Small intestine (tissue), 7 donors: ENCODE results near the gene ACTG2. TPM values are rescaled to one million over a fixed set of nuclear protein-coding genes. Genes with fewer than 3 reads are reported as not detected.

Experiments used
- DNase-seq, 2 donors: peaks; one replicate each; pipeline versions ENCODE4 v3.0.0 to v3.0.0-alpha.2; 2013
- FAIRE-seq: peaks from 2 replicates; lab custom pipeline; 2012; peaks lifted over from hg19 to GRCh38; lab: Jason Lieb, UNC
- H3K27ac ChIP-seq, 3 donors: one replicate each; pipeline ENCODE4 v1.5.1; 2013; ENCODE audit warnings: low read length in 2 of 3, mild to moderate bottlenecking in 2 of 3, control low read depth in 1 of 3, inconsistent platforms in 1 of 3, low read depth in 1 of 3, moderate library complexity in 1 of 3
- H3K27me3 ChIP-seq, 3 donors: one replicate each; pipeline ENCODE4 v1.6.1; 2013; ENCODE audit warnings: low read length in 3 of 3, inconsistent platforms in 1 of 3; ENCODE audit not compliant: control insufficient read depth in 3 of 3, insufficient read depth in 3 of 3
- H3K36me3 ChIP-seq, 3 donors: one replicate each; pipeline ENCODE4 v1.6.1; 2013; ENCODE audit warnings: low read length in 3 of 3, inconsistent platforms in 1 of 3, low read depth in 1 of 3, mild to moderate bottlenecking in 1 of 3, moderate library complexity in 1 of 3; ENCODE audit not compliant: control insufficient read depth in 3 of 3, insufficient read depth in 2 of 3
- H3K4me1 ChIP-seq, 3 donors: one replicate each; pipeline ENCODE4 v1.6.1; 2013; ENCODE audit warnings: low read length in 2 of 3, inconsistent platforms in 1 of 3, low read depth in 1 of 3, mild to moderate bottlenecking in 1 of 3, moderate library complexity in 1 of 3; ENCODE audit not compliant: control insufficient read depth in 3 of 3, insufficient read depth in 2 of 3
- H3K4me3 ChIP-seq, 3 donors: one replicate each; pipeline ENCODE4 v1.5.1; 2013; ENCODE audit warnings: low read length in 3 of 3, control low read depth in 1 of 3, inconsistent platforms in 1 of 3, low read depth in 1 of 3, mild to moderate bottlenecking in 1 of 3, moderate library complexity in 1 of 3
- H3K9me3 ChIP-seq, 2 donors: one replicate each; pipeline ENCODE4 v1.6.1; 2013; ENCODE audit warnings: low read depth in 1 of 2, low read length in 1 of 2; ENCODE audit not compliant: control insufficient read depth in 2 of 2, insufficient read depth in 1 of 2
- WGBS, 3 donors: extraction: QIAGEN DNeasy Blood & Tissue Kit; methylation state at CpG; one replicate each; pipeline ENCODE4 v1.1.7; 2013; 5-methylcytosine and 5-hydroxymethylcytosine counted together
- polyA plus RNA-seq, 4 donors: library from polyadenylated mRNA; stranded (reverse) in 3 of 4; unstranded in 1 of 4; fragments of 200-250 nt in 3 of 4; fragments of 120-200 nt in 1 of 4; gene quantifications; one replicate each; pipeline versions ENCODE4 v1.2.1 to v1.2.3, GENCODE V29; 2013
- donor health status: healthy with polysubstance abuse.
- donor health status: control.
- donor health status: control.
- donor health status: Bipolar disorder and iron deficiency.
- donor health status: healthy.

Gene ACTG2
- polyA plus RNA-seq, 4 donors, result 2.0 to 108 (median 42.5) TPM

GRCh38 chr2:73913414-73914054 is 20.7 kb downstream of the ACTG2 start:
- no peaks in the 10 kb centered on the region for H3K27me3 ChIP-seq
- H3K4me3 ChIP-seq, result no peak overlapping the region
- FAIRE-seq, result no peak
- no peaks in the 10 kb centered on the region for H3K4me1 ChIP-seq
- peaks cover 0 to 5% (median 0%) of the 10 kb centered on the region in 3 donors for H3K36me3 ChIP-seq
- WGBS, 3 donors, result 91 to 98% (median 93%) methylated on average over 8 of the region's 8 CpGs
- no peak overlapping the region for H3K27ac ChIP-seq
- H3K9me3 ChIP-seq, result no peaks in the 10 kb centered on the region
- DNase-seq, result no peak

GRCh38 chr2:73914667-73915066 is 21.9 kb downstream of the ACTG2 start:
- no peaks in the 10 kb centered on the region for H3K4me1 ChIP-seq
- DNase-seq, result no peak
- no peak for FAIRE-seq
- peaks cover 0 to 3% (median 0%) of the 10 kb centered on the region in 3 donors for H3K27me3 ChIP-seq
- H3K36me3 ChIP-seq, result peaks cover 0 to 5% (median 0%) of the 10 kb centered on the region in 3 donors
- no peak overlapping the region for H3K4me3 ChIP-seq
- no peak overlapping the region for H3K27ac ChIP-seq
- H3K9me3 ChIP-seq, result no peaks in the 10 kb centered on the region
- 90 to 91% (median 91%) methylated on average over 4 of the region's 4 CpGs for WGBS, 3 donors

- no peaks in the 10 kb centered on the region for H3K4me1 ChIP-seq
- no peak for DNase-seq
- WGBS, 3 donors, result 87 to 93% (median 88%) methylated on average over 5 of the region's 5 CpGs
- no peak overlapping the region for H3K4me3 ChIP-seq
- H3K9me3 ChIP-seq, result no peaks in the 10 kb centered on the region
- peaks cover 0 to 3% (median 0%) of the 10 kb centered on the region in 3 donors for H3K27me3 ChIP-seq
- no peak overlapping the region for H3K27ac ChIP-seq
- FAIRE-seq, result no peak
- H3K36me3 ChIP-seq, result peaks cover 0 to 5% (median 0%) of the 10 kb centered on the region in 3 donors
These were observed 22.7 kb downstream of the ACTG2 start for GRCh38 chr2:73915437-73915993.

GRCh38 chr2:73916666-73917065 is 23.9 kb downstream of the ACTG2 start:
- Histone ChIP-seq H3K9me3 (no peaks in the 10 kb centered on the region), H3K27me3 (peaks cover 0 to 3% (median 0%) of the 10 kb centered on the region in 3 donors), H3K4me1 (peaks cover 0 to 6% (median 0%) of the 10 kb centered on the region in 3 donors), H3K36me3 (peaks cover 0 to 5% (median 0%) of the 10 kb centered on the region in 3 donors), H3K27ac (no peak overlapping the region), H3K4me3 (no peak overlapping the region)
- FAIRE-seq (no peak), DNase-seq (no peak)
- 17 to 74% (median 65%) methylated on average over 2 of the region's 2 CpGs for WGBS, 3 donors

- 53 to 91% (median 87%) methylated on average over 2 of the region's 2 CpGs for WGBS, 3 donors
- no peak overlapping the region for H3K27ac ChIP-seq
- FAIRE-seq, result no peak
These were observed 24.5 kb downstream of the ACTG2 start for GRCh38 chr2:73917296-73917695.

GRCh38 chr2:73917696-73918207 is 24.9 kb downstream of the ACTG2 start:
- H3K9me3 ChIP-seq, result no peaks in the 10 kb centered on the region
- H3K4me3 ChIP-seq, result no peak overlapping the region
- FAIRE-seq (no peak), DNase-seq (no peak)
- WGBS, 3 donors, result 81 to 93% (median 82%) methylated on average over 4 of the region's 4 CpGs
- H3K27ac ChIP-seq, result no peak overlapping the region
- peaks cover 0 to 6% (median 0%) of the 10 kb centered on the region in 3 donors for H3K4me1 ChIP-seq
- peaks cover 0 to 3% (median 0%) of the 10 kb centered on the region in 3 donors for H3K27me3 ChIP-seq
- peaks cover 0 to 5% (median 0%) of the 10 kb centered on the region in 3 donors for H3K36me3 ChIP-seq

More at GRCh38 chr2:73917296-73917695, 24.5 kb downstream of the ACTG2 start:
- Histone ChIP-seq H3K4me3 (no peak overlapping the region), H3K27me3 (peaks cover 0 to 3% (median 0%) of the 10 kb centered on the region in 3 donors), H3K36me3 (peaks cover 0 to 5% (median 0%) of the 10 kb centered on the region in 3 donors), H3K4me1 (peaks cover 0 to 6% (median 0%) of the 10 kb centered on the region in 3 donors), H3K9me3 (no peaks in the 10 kb centered on the region)
- no peak for DNase-seq

GRCh38 chr2:73918856-73919255 is 26.0 kb downstream of the ACTG2 start:
- WGBS, 3 donors, result 84 to 93% (median 89%) methylated on average over 3 of the region's 3 CpGs
- peaks cover 0 to 3% (median 0%) of the 10 kb centered on the region in 3 donors for H3K36me3 ChIP-seq
- no peak overlapping the region for H3K4me3 ChIP-seq
- H3K4me1 ChIP-seq, result peaks cover 0 to 6% (median 0%) of the 10 kb centered on the region in 3 donors
- H3K27me3 ChIP-seq, result peaks cover 0 to 3% (median 0%) of the 10 kb centered on the region in 3 donors
- DNase-seq (no peak), FAIRE-seq (no peak)
- H3K9me3 ChIP-seq, result no peaks in the 10 kb centered on the region
- H3K27ac ChIP-seq, result no peak overlapping the region

- Histone ChIP-seq H3K9me3 (no peaks in the 10 kb centered on the region), H3K27me3 (peaks cover 0 to 3% (median 0%) of the 10 kb centered on the region in 3 donors), H3K4me3 (no peak overlapping the region), H3K27ac (no peak overlapping the region), H3K4me1 (peaks cover 0 to 6% (median 0%) of the 10 kb centered on the region in 3 donors), H3K36me3 (peaks cover 0 to under 1% (median 0%) of the 10 kb centered on the region in 3 donors)
- FAIRE-seq (no peak), DNase-seq (no peak)
- WGBS, 3 donors, result 86 to 94% (median 88%) methylated on average over 7 of the region's 7 CpGs
These were observed 26.9 kb downstream of the ACTG2 start for GRCh38 chr2:73919596-73920228.
